ENCODE measurements around the gene TMEM255B.

GRCh38 chr13:113819341-113819730 is 60.3 kb downstream of the TMEM255B start:
- TF ChIP-seq CTCF (IDR thresholded peaks at IDR 0.05; ENCODE audit: low read length) (no peak), EZH2 (IDR thresholded peaks at IDR 0.05; ENCODE audit: borderline replicate concordance, low read length) (no peak)

Data from OCI-LY1 (cell line).